SK-N-SH (cell line): ENCODE data around the gene SYTL5. TPM values are rescaled to one million over a fixed set of nuclear protein-coding genes. Genes with fewer than 3 reads are reported as not detected.

Experiments used
- CTCF ChIA-PET: fragments of 300-600, 350-600 bp; formaldehyde crosslinking; extraction: SDS; loops from one replicate; lab custom pipeline; 2021; lab: Yijun Ruan, JAX
- POLR2A ChIA-PET: fragments of 350-600 bp; sonication (Branson Sonifier 250); formaldehyde crosslinking; extraction: SDS; loops from one replicate; lab custom pipeline; 2020; ENCODE audit warnings: antibody characterized with exemption, inconsistent platforms; lab: Yijun Ruan, JAX
- DNase-seq: peaks from one replicate; pipeline ENCODE4 v3.0.0; 2012
- H2AFZ ChIP-seq: fragments of 200-600 bp; sonication (generic); 2 replicates; pipeline ENCODE4 v1.8.1; 2016; ENCODE audit warnings: antibody characterized with exemption, mild to moderate bottlenecking, low read depth
- H3F3A ChIP-seq: fragments of 200-600 bp; sonication (generic); replicated peaks from 2 replicates; pipeline ENCODE3; 2016; ENCODE audit warnings: antibody characterized with exemption, mild to moderate bottlenecking; ENCODE audit not compliant: insufficient read depth
- H3K27ac ChIP-seq, 2 experiments: fragments of 200-500 bp in 1 of 2; fragments of 200-600 bp in 1 of 2; sonication (Bioruptor generic) in 1 of 2; sonication (generic), shearing (Covaris generic) in 1 of 2; 2 replicates each; pipeline versions ENCODE4 v1.5.1 to v1.6.1; 2014 to 2016; ENCODE audit warnings: low read depth in 2 of 2, inconsistent platforms in 1 of 2, low read length in 1 of 2, mild to moderate bottlenecking in 1 of 2, mixed read lengths in 1 of 2
- H3K27me3 ChIP-seq: fragments of 200-600 bp; sonication (generic), shearing (Covaris generic); 2 replicates; pipeline ENCODE4 v1.6.1; 2016; ENCODE audit warnings: mixed run types; ENCODE audit not compliant: insufficient read depth
- H3K36me3 ChIP-seq, 2 experiments: fragments of 200-500 bp in 1 of 2; fragments of 200-600 bp in 1 of 2; sonication (Bioruptor generic) in 1 of 2; sonication (generic) in 1 of 2; replicated peaks in 1 of 2; 2 replicates each; pipeline versions ENCODE3 to v1.5.1; 2014 to 2016; ENCODE audit warnings: low read length in 1 of 2, mild to moderate bottlenecking in 1 of 2; ENCODE audit not compliant: insufficient read depth in 2 of 2, control insufficient read depth in 1 of 2
- H3K4me1 ChIP-seq, 2 experiments: fragments of 200-500 bp in 1 of 2; fragments of 200-600 bp in 1 of 2; sonication (Bioruptor generic) in 1 of 2; sonication (generic), shearing (Covaris generic) in 1 of 2; 2 replicates each; pipeline versions ENCODE4 v1.5.1 to v1.6.1; 2014 to 2016; ENCODE audit warnings: low read depth in 1 of 2, low read length in 1 of 2, mixed run types in 1 of 2; ENCODE audit not compliant: insufficient read depth in 2 of 2, control insufficient read depth in 1 of 2
- H3K4me2 ChIP-seq: fragments of 200-600 bp; sonication (generic), shearing (Covaris generic); 2 replicates; pipeline ENCODE4 v1.6.1; 2017; ENCODE audit warnings: mixed run types
- H3K4me3 ChIP-seq, 2 experiments: fragments of 200-500 bp in 1 of 2; fragments of 200-600 bp in 1 of 2; sonication (Bioruptor generic) in 1 of 2; sonication (generic), shearing (Covaris generic) in 1 of 2; 2 replicates each; pipeline versions ENCODE4 v1.5.1 to v1.8.1; 2014 to 2016; ENCODE audit warnings: low read depth in 2 of 2, inconsistent platforms in 1 of 2, low read length in 1 of 2, mild to moderate bottlenecking in 1 of 2, mixed read lengths in 1 of 2, moderate library complexity in 1 of 2
- H3K79me2 ChIP-seq: fragments of 200-600 bp; sonication (generic); 2 replicates; pipeline ENCODE4 v1.8.1; 2017; ENCODE audit warnings: mild to moderate bottlenecking; ENCODE audit not compliant: insufficient read depth
- H3K9ac ChIP-seq: fragments of 200-600 bp; sonication (generic); 2 replicates; pipeline ENCODE4 v1.6.1; 2017; ENCODE audit warnings: mixed run types
- H3K9me2 ChIP-seq: fragments of 200-600 bp; sonication (generic); 2 replicates; pipeline ENCODE4 v1.6.1; 2017; ENCODE audit warnings: mixed run types
- H3K9me3 ChIP-seq: fragments of 200-600 bp; sonication (generic); 2 replicates; pipeline ENCODE4 v1.6.1; 2017; ENCODE audit warnings: mixed run types, mild to moderate bottlenecking, moderate library complexity
- H4K20me1 ChIP-seq: fragments of 200-600 bp; sonication (generic); 2 replicates; pipeline ENCODE4 v1.6.1; 2017; ENCODE audit warnings: mild to moderate bottlenecking, mixed run types; ENCODE audit not compliant: insufficient read depth
- GABPA ChIP-seq: IDR thresholded peaks from 2 replicates; pipeline ENCODE4 v1.4.0; 2012; ENCODE audit warnings: low read depth, mild to moderate bottlenecking
- RAD21 ChIP-seq: IDR thresholded peaks from 2 replicates; pipeline ENCODE4 v1.6.1; 2012; ENCODE audit warnings: mild to moderate bottlenecking, low read length
- RCOR1 ChIP-seq: fragments of 150-350 bp; IDR thresholded peaks from 2 replicates; pipeline ENCODE4 v1.6.1; 2017; ENCODE audit warnings: antibody characterized with exemption, low read length
- SMC3 ChIP-seq: IDR thresholded peaks from 2 replicates; pipeline ENCODE4 v1.6.1; 2012; ENCODE audit warnings: low read depth, low read length, improper control_type of control experiment
- TAF1 ChIP-seq: IDR thresholded peaks from 2 replicates; pipeline ENCODE4 v1.6.1; 2012; ENCODE audit warnings: low read depth, mild to moderate bottlenecking, low read length, moderate library complexity, borderline replicate concordance
- TEAD4 ChIP-seq: IDR thresholded peaks from 2 replicates; pipeline ENCODE4 v1.4.0; 2012; ENCODE audit warnings: mild to moderate bottlenecking, borderline replicate concordance; ENCODE audit not compliant: insufficient read depth
- WGBS: methylation state at CpG from one replicate; pipeline ENCODE4 v1.1.6; 2017; ENCODE audit warnings: low lambda C conversion rate; 5-methylcytosine and 5-hydroxymethylcytosine counted together
- polyA plus RNA-seq, 3 experiments: library from polyadenylated mRNA; depleted of rRNA; stranded (reverse); fragments of >200 nt; gene quantifications; 2 replicates each; pipeline ENCODE4 v1.2.3, GENCODE V29; 2012
- TF ChIP-seq, protein P1 (sequence below): IDR thresholded peaks from 2 replicates; pipeline ENCODE4 v1.4.0; 2012; ENCODE audit warnings: low read depth, borderline replicate concordance
- TF ChIP-seq, protein P2 (sequence below): IDR thresholded peaks from 2 replicates; pipeline ENCODE4; 2012
- TF ChIP-seq, protein P3 (sequence below): fragments of 200-600 bp; sonication (generic); IDR thresholded peaks from 2 replicates; pipeline ENCODE4 v1.6.1; 2017; ENCODE audit warnings: antibody characterized with exemption, mild to moderate bottlenecking, moderate library complexity
- TF ChIP-seq, protein P4 (sequence below): fragments of 150-350 bp; IDR thresholded peaks from 2 replicates; pipeline ENCODE4 v1.6.1; 2017; ENCODE audit warnings: antibody characterized with exemption, low read length, low read depth, borderline replicate concordance

The SYTL5 gene
- polyA plus RNA-seq, 1 of the 3 experiments (the other 2 are of a cell fraction) = 0.74 TPM

DNA sequence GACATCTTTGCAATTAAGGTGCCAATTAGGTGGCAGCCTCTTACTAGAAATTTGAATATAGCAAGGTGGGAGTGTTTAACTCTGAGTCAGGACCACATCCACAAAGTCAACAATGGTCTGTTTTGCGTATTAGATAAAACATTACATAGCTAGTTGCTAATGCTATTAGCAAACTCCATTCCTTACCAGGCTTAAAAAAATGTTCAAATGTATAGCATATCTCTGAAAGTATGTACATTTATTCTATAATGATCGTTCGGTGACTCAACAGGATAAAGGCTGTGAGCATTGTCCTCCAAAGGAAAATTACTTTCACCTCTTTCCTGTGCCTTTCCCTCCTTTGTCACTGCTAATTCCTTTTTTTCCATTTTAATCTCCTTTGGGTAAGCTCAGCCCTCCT, 74.5 kb downstream of the SYTL5 start (continued):
- no peak for TF ChIP-seq RCOR1
- TF ChIP-seq, protein P1, sequence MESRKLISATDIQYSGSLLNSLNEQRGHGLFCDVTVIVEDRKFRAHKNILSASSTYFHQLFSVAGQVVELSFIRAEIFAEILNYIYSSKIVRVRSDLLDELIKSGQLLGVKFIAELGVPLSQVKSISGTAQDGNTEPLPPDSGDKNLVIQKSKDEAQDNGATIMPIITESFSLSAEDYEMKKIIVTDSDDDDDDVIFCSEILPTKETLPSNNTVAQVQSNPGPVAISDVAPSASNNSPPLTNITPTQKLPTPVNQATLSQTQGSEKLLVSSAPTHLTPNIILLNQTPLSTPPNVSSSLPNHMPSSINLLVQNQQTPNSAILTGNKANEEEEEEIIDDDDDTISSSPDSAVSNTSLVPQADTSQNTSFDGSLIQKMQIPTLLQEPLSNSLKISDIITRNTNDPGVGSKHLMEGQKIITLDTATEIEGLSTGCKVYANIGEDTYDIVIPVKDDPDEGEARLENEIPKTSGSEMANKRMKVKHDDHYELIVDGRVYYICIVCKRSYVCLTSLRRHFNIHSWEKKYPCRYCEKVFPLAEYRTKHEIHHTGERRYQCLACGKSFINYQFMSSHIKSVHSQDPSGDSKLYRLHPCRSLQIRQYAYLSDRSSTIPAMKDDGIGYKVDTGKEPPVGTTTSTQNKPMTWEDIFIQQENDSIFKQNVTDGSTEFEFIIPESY = no peak
- no peak for TF ChIP-seq SMC3
- no peak for TF ChIP-seq TAF1
- TF ChIP-seq TEAD4 = no peak
- TF ChIP-seq, protein P2, sequence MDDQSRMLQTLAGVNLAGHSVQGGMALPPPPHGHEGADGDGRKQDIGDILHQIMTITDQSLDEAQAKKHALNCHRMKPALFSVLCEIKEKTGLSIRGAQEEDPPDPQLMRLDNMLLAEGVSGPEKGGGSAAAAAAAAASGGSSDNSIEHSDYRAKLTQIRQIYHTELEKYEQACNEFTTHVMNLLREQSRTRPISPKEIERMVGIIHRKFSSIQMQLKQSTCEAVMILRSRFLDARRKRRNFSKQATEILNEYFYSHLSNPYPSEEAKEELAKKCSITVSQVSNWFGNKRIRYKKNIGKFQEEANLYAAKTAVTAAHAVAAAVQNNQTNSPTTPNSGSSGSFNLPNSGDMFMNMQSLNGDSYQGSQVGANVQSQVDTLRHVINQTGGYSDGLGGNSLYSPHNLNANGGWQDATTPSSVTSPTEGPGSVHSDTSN = no peak
- no peak for TF ChIP-seq GABPA

DNA sequence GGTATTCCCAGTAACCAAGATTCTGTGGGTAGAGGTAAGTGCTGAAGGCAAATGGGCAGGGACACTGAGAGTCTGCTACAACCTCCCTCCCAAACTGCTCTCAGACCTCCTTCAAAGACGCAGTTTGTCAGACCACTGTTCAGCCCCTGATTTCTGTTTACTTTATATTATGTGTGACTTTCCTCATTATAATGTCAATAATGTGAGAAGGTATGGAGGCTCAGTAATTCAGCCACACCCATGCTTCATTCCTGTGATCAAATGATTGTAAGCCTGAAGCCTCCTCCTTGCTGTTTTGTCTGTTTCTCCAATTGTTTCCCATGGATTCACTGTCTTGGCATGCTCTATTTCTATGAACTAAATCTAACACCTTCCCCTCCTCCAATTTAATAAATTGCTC, 75.6 kb downstream of the SYTL5 start:
- Histone ChIP-seq H3K9ac (no peak overlapping the region), H3K36me3 (no peaks in the 10 kb centered on the region), H3K27ac (no peak overlapping the region), H3K4me1 (no peaks in the 10 kb centered on the region), H3K27me3 (peaks cover 7% of the 10 kb centered on the region; the same call in 1 of the 2 replicates), H3K4me3 (no peak overlapping the region), H3F3A (no peaks in the 10 kb centered on the region), H3K9me2 (no peaks in the 10 kb centered on the region), H3K4me2 (no peak overlapping the region), H2AFZ (no peak overlapping the region)
- 14% methylated on average over 1 of the region's 1 CpG for WGBS
- no peak for DNase-seq
- ChIA-PET POLR2A (no interaction called here), CTCF (no interaction called here)
- TF ChIP-seq, protein P3, sequence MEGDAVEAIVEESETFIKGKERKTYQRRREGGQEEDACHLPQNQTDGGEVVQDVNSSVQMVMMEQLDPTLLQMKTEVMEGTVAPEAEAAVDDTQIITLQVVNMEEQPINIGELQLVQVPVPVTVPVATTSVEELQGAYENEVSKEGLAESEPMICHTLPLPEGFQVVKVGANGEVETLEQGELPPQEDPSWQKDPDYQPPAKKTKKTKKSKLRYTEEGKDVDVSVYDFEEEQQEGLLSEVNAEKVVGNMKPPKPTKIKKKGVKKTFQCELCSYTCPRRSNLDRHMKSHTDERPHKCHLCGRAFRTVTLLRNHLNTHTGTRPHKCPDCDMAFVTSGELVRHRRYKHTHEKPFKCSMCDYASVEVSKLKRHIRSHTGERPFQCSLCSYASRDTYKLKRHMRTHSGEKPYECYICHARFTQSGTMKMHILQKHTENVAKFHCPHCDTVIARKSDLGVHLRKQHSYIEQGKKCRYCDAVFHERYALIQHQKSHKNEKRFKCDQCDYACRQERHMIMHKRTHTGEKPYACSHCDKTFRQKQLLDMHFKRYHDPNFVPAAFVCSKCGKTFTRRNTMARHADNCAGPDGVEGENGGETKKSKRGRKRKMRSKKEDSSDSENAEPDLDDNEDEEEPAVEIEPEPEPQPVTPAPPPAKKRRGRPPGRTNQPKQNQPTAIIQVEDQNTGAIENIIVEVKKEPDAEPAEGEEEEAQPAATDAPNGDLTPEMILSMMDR = no peak
- TF ChIP-seq RAD21 = no peak
- TF ChIP-seq, protein P4, sequence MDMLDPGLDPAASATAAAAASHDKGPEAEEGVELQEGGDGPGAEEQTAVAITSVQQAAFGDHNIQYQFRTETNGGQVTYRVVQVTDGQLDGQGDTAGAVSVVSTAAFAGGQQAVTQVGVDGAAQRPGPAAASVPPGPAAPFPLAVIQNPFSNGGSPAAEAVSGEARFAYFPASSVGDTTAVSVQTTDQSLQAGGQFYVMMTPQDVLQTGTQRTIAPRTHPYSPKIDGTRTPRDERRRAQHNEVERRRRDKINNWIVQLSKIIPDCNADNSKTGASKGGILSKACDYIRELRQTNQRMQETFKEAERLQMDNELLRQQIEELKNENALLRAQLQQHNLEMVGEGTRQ = no peak
- TF ChIP-seq, all 33 proteins: peak for 0
- H3K9me3 ChIP-seq = no peaks in the 10 kb centered on the region
- H4K20me1 ChIP-seq = no peaks in the 10 kb centered on the region
- no peaks in the 10 kb centered on the region for H3K79me2 ChIP-seq
